Mesendoderm (in vitro differentiated cells): ENCODE results near the gene AGAP1.

ENCODE experiments used
- DNase-seq: peaks from one replicate; pipeline ENCODE4 v3.0.0; 2013
- H2AK5ac ChIP-seq: 2 replicates; pipeline ENCODE4 v1.6.1; 2013; ENCODE audit warnings: low read length, inconsistent platforms
- H2BK120ac ChIP-seq: 2 replicates; pipeline ENCODE4 v1.6.1; 2013; ENCODE audit warnings: low read depth, mild to moderate bottlenecking, low read length, moderate library complexity, mixed read lengths
- H2BK15ac ChIP-seq: replicated peaks from 2 replicates; pipeline ENCODE4 v1.6.1; 2013; ENCODE audit warnings: low read depth, mild to moderate bottlenecking, moderate library complexity
- H2BK5ac ChIP-seq: 2 replicates; pipeline ENCODE4 v1.6.1; 2013; ENCODE audit warnings: low read length, inconsistent platforms
- H3K18ac ChIP-seq: 2 replicates; pipeline ENCODE4 v1.6.1; 2013; ENCODE audit warnings: mild to moderate bottlenecking, low read length, mixed read lengths
- H3K23ac ChIP-seq: one replicate; pipeline ENCODE4 v1.6.1; 2013; ENCODE audit warnings: low read length
- H3K27ac ChIP-seq: 2 replicates; pipeline ENCODE4 v1.5.1; 2013; ENCODE audit warnings: low read depth, mild to moderate bottlenecking, inconsistent platforms, low read length, moderate library complexity
- H3K27me3 ChIP-seq: 2 replicates; pipeline ENCODE4 v1.6.1; 2013; ENCODE audit warnings: low read length, control low read depth, mild to moderate bottlenecking, inconsistent platforms; ENCODE audit not compliant: insufficient read depth, poor library complexity
- H3K36me3 ChIP-seq: 2 replicates; pipeline ENCODE4 v1.6.1; 2013; ENCODE audit warnings: low read length, inconsistent platforms; ENCODE audit not compliant: control insufficient read depth, insufficient read depth
- H3K4ac ChIP-seq: one replicate; pipeline ENCODE4 v1.6.1; 2013; ENCODE audit warnings: low read depth, mild to moderate bottlenecking, low read length, moderate library complexity
- H3K4me1 ChIP-seq: 2 replicates; pipeline ENCODE4 v1.6.1; 2013; ENCODE audit warnings: low read depth, low read length, inconsistent platforms; ENCODE audit not compliant: control insufficient read depth
- H3K4me2 ChIP-seq: 2 replicates; pipeline ENCODE4 v1.6.1; 2013; ENCODE audit warnings: low read length
- H3K4me3 ChIP-seq: 2 replicates; pipeline ENCODE4 v1.5.1; 2013; ENCODE audit warnings: mild to moderate bottlenecking, low read length
- H3K56ac ChIP-seq: one replicate; pipeline ENCODE4 v1.6.1; 2013; ENCODE audit warnings: low read length
- H3K79me1 ChIP-seq: 2 replicates; pipeline ENCODE4 v1.6.1; 2013; ENCODE audit warnings: low read length, inconsistent platforms
- H3K79me2 ChIP-seq: 2 replicates; pipeline ENCODE4 v1.6.1; 2013; ENCODE audit warnings: mild to moderate bottlenecking, low read length; ENCODE audit not compliant: control insufficient read depth, insufficient read depth
- H3K9ac ChIP-seq: 2 replicates; pipeline ENCODE4 v1.6.1; 2013; ENCODE audit warnings: low read length, inconsistent platforms
- H4K5ac ChIP-seq: one replicate; pipeline ENCODE4 v1.6.1; 2013; ENCODE audit warnings: low read length
- H4K8ac ChIP-seq: one replicate; pipeline ENCODE4 v1.6.1; 2013; ENCODE audit warnings: low read depth, mild to moderate bottlenecking, control low read depth, low read length, moderate library complexity
- WGBS: extraction: QIAGEN DNeasy Blood & Tissue Kit; methylation state at CpG from one replicate; pipeline ENCODE4 v1.1.7; 2013; ENCODE audit warnings: low lambda C conversion rate, missing lambda C conversion rate; ENCODE audit not compliant: insufficient coverage; ENCODE audit errors: extremely low coverage; 5-methylcytosine and 5-hydroxymethylcytosine counted together

AGAP1 gene

DNA sequence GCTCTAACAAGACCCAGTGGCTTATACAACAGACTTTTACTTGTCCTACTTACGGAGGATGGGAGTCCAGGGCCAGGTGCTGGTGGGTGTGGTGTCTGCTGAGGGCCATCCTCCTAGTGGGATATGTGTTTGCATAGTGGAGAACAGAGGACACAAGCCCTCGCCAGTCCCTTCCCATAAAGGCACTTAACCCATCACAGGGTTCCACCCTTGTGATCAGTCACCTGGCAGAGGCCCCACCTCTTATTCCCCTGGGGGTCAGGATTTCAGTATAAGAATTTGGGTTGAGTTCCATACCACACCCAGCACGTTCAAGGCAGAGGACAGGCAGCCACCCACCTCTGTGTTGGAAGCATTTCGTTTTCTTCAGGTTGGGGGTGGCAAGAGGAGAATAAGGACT is 259.0 kb downstream of the AGAP1 start:
- DNase-seq = no peak
- H3K56ac ChIP-seq = no peak overlapping the region
- H3K4me1 ChIP-seq = no peaks in the 10 kb centered on the region
- no peaks in the 10 kb centered on the region for H3K79me2 ChIP-seq
- WGBS = no CpG with 5 or more reads among the region's 4 CpGs
- H4K8ac ChIP-seq = no peak overlapping the region
- no peak overlapping the region for H3K4me2 ChIP-seq
- no peak overlapping the region for H2AK5ac ChIP-seq
- no peak overlapping the region for H3K23ac ChIP-seq
- no peak overlapping the region for H3K27ac ChIP-seq
- H3K27me3 ChIP-seq = no peaks in the 10 kb centered on the region
- H3K9ac ChIP-seq = no peak overlapping the region
- H3K18ac ChIP-seq = no peak overlapping the region
- no peak overlapping the region for H3K4ac ChIP-seq
- no peak overlapping the region for H4K5ac ChIP-seq
- H2BK5ac ChIP-seq = no peak overlapping the region
- H3K79me1 ChIP-seq = no peaks in the 10 kb centered on the region
- no peak overlapping the region for H3K4me3 ChIP-seq
- no peaks in the 10 kb centered on the region for H3K36me3 ChIP-seq
- H2BK120ac ChIP-seq = no peak overlapping the region
- no peak overlapping the region for H2BK15ac ChIP-seq

DNA sequence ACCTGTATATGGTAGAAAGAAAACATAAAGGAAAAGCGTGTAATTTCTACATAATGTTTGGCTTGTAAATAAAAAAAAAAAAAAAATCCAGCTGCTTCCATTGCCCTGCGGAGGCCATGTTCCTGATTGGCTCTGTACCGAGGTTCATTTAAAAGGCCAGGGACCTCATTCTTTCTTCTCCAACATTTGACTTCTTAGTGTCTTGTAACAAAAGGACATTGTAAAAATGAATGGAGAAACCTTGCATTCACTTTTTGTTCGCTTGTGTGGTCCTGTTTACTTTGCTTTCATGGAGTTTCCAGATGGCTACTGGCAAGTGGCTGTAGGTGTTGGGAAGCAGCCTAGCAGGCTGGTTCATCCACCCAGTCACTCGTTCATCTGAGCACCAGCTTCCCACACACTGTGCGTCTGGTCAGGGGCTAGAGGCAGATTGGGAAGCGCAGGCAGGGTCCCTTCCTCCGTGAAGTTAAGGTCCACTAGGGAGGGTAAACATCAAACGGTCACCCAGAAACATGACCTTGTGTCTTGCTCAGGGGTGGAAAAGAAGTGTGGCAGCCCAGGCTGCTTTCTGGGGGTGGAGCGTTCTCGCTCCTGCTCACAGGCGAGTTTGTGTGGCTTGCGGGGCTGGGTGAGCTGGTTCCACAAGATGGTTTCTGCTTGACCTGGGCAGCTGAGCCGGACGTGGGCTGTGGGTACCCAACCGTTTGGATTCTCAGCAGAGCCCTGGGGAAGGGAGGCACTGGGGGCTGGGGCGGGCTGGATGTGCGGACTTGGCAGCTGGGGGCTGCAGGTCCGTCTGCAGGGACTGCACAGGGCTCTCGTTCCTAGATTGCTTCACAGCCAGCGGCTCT is 260.7 kb downstream of the AGAP1 start:
- WGBS = no CpG with 5 or more reads among the region's 21 CpGs
- H3K36me3 ChIP-seq = no peaks in the 10 kb centered on the region

DNA sequence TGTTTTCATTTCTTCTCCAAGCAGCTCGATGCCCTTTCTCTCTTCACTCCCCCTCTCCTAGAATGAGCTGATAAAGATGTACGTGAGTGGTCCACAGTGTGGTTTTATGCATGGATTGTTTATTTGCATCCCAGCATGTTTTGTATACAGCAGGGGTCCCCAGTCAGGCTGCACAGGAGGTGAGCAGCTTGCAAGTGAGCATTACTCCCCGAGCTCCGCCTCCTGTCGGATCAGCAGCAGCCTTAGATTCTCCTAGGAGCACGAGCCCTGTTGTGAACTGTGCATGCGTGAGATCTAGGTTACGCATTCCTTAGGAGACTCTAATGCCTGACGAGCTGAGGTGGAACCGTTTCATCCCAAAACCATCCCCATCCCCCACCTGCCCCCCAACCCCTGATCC is 262.6 kb downstream of the AGAP1 start:
- no peaks in the 10 kb centered on the region for H3K79me2 ChIP-seq
- H2BK120ac ChIP-seq = no peak overlapping the region
- peak; percentile 28 for DNase-seq
- no peaks in the 10 kb centered on the region for H3K79me1 ChIP-seq
- no peak overlapping the region for H3K27ac ChIP-seq
- H3K4me2 ChIP-seq = no peak overlapping the region
- H3K4ac ChIP-seq = no peak overlapping the region
- H3K4me3 ChIP-seq = no peak overlapping the region
- H2AK5ac ChIP-seq = no peak overlapping the region
- no peaks in the 10 kb centered on the region for H3K4me1 ChIP-seq
- no peak overlapping the region for H3K9ac ChIP-seq
- no peak overlapping the region for H3K23ac ChIP-seq
- no CpG with 5 or more reads among the region's 10 CpGs for WGBS
- no peak overlapping the region for H4K8ac ChIP-seq
- H2BK15ac ChIP-seq = no peak overlapping the region
- no peaks in the 10 kb centered on the region for H3K27me3 ChIP-seq
- no peak overlapping the region for H3K18ac ChIP-seq
- H3K36me3 ChIP-seq = no peaks in the 10 kb centered on the region
- H2BK5ac ChIP-seq = no peak overlapping the region
- H4K5ac ChIP-seq = no peak overlapping the region
- H3K56ac ChIP-seq = no peak overlapping the region

More for the DNA sequence above, 260.7 kb downstream of the AGAP1 start:
- no peak overlapping the region for H2BK5ac ChIP-seq
- no peak for DNase-seq
- no peak overlapping the region for H2BK15ac ChIP-seq
- no peak overlapping the region for H3K23ac ChIP-seq
- no peak overlapping the region for H3K9ac ChIP-seq
- no peak overlapping the region for H3K4me2 ChIP-seq
- H3K4me3 ChIP-seq = no peak overlapping the region
- no peak overlapping the region for H2BK120ac ChIP-seq
- no peaks in the 10 kb centered on the region for H3K79me2 ChIP-seq
- no peak overlapping the region for H4K8ac ChIP-seq
- no peaks in the 10 kb centered on the region for H3K79me1 ChIP-seq
- H3K4me1 ChIP-seq = no peaks in the 10 kb centered on the region
- H3K18ac ChIP-seq = no peak overlapping the region
- H3K4ac ChIP-seq = no peak overlapping the region
- H3K27me3 ChIP-seq = no peaks in the 10 kb centered on the region
- no peak overlapping the region for H4K5ac ChIP-seq
- H3K27ac ChIP-seq = no peak overlapping the region
- H3K56ac ChIP-seq = no peak overlapping the region
- no peak overlapping the region for H2AK5ac ChIP-seq

DNA sequence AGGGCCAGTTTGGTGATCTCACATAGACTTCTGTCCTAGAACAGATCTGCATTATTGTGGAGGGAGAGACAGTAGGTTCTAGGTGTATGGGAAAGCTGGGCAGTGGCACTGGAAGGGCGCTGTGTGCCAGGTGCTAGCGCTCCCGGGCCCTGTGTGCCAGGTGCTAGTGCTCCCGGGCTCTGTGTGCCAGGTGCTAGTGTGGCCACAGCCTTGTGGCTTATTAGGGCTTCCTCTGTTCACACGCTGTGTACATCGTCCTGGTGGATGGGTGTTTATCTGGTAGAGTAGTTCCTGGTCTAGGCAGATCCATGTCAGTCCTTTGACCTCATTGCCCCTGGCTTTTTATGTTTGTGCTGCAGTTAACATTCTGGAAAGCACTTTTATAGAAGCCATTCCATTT is 263.4 kb downstream of the AGAP1 start:
- H3K18ac ChIP-seq = no peak overlapping the region
- H3K27ac ChIP-seq = no peak overlapping the region
- H3K56ac ChIP-seq = no peak overlapping the region
- no peak overlapping the region for H3K23ac ChIP-seq
- no peak overlapping the region for H2BK15ac ChIP-seq
- H3K4me2 ChIP-seq = no peak overlapping the region
- no peak overlapping the region for H2BK5ac ChIP-seq
- H3K36me3 ChIP-seq = no peaks in the 10 kb centered on the region
- no peaks in the 10 kb centered on the region for H3K79me2 ChIP-seq
- H2BK120ac ChIP-seq = no peak overlapping the region
- H3K4me3 ChIP-seq = no peak overlapping the region
- no peak overlapping the region for H3K9ac ChIP-seq
- no peak overlapping the region for H3K4ac ChIP-seq
- no peak for DNase-seq
- no peak overlapping the region for H2AK5ac ChIP-seq
- H4K8ac ChIP-seq = no peak overlapping the region
- no peaks in the 10 kb centered on the region for H3K79me1 ChIP-seq
- H3K4me1 ChIP-seq = no peaks in the 10 kb centered on the region
- no CpG with 5 or more reads among the region's 6 CpGs for WGBS
- H3K27me3 ChIP-seq = no peaks in the 10 kb centered on the region
- no peak overlapping the region for H4K5ac ChIP-seq

DNA sequence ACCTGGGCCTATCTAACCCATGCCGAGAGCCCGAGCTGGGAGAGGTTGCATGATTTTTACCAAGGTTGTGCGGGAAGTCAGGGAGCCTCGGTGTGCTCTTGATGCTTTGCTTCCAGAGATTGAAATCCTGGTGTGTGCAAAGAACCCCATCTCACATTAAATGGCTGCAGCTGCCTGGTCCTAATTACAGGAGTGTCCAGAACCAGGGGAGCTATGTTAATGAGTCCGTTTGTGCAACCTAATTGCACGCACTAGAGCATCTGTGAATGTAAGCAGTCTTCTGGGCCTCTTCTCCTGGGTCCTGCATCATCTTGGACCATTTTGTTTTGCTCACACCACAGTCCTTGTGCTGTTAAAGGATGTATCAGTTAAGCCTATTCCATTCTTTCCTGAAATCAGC is 263.8 kb downstream of the AGAP1 start:
- no peak overlapping the region for H3K18ac ChIP-seq
- H3K27me3 ChIP-seq = no peaks in the 10 kb centered on the region
- no peak overlapping the region for H2BK15ac ChIP-seq
- H3K27ac ChIP-seq = no peak overlapping the region
- no peaks in the 10 kb centered on the region for H3K4me1 ChIP-seq
- no peak overlapping the region for H2AK5ac ChIP-seq
- H3K23ac ChIP-seq = no peak overlapping the region
- H4K8ac ChIP-seq = no peak overlapping the region
- no peak for DNase-seq
- WGBS = no CpG with 5 or more reads among the region's 6 CpGs
- H2BK5ac ChIP-seq = no peak overlapping the region
- no peak overlapping the region for H3K4ac ChIP-seq
- no peak overlapping the region for H2BK120ac ChIP-seq
- no peaks in the 10 kb centered on the region for H3K36me3 ChIP-seq
- H3K9ac ChIP-seq = no peak overlapping the region
- H3K4me3 ChIP-seq = no peak overlapping the region
- no peak overlapping the region for H4K5ac ChIP-seq
- no peak overlapping the region for H3K56ac ChIP-seq
- no peak overlapping the region for H3K4me2 ChIP-seq
- H3K79me2 ChIP-seq = no peaks in the 10 kb centered on the region
- H3K79me1 ChIP-seq = no peaks in the 10 kb centered on the region
